ENCODE results near the gene PRPF6.
A peak's percentile ranks its signal among the peaks of the same experiment; 100 is the strongest.

Gene PRPF6

GRCh38 chr20:64080013-64080812 lies 99.3 kb downstream of the PRPF6 start, which contains the start of gene OPRL1:
TSS of gene OPRL1 (plus strand) at chr20:64080082. CDS start at chr20:64092721, 12,639 bp downstream.
- DNase-seq: peak; percentile 31

GRCh38 chr20:64080813-64081623 lies 100.1 kb downstream of the PRPF6 start:
- DNase-seq: no peak

GRCh38 chr20:64081624-64081964 lies 100.7 kb downstream of the PRPF6 start:
- DNase-seq: no peak

- no peak for DNase-seq
Measured at GRCh38 chr20:64082126-64082731, 101.3 kb downstream of the PRPF6 start.

All from inflammatory macrophage treated with lipopolysaccharide for 4 hours (primary cell).